ENCODE data around the gene HSD3B1.

The HSD3B1 gene

GRCh38 chr1:119506941-119507340 lies at the start of gene HSD3B1:
TSS of gene HSD3B1 (plus strand) at chr1:119507210. CDS start at chr1:119507477, 267 bp downstream.
- no peak for DNase-seq (ENCODE audit: low read depth in 2 of 2)

GRCh38 chr1:119462964-119463363 lies 44.0 kb upstream of the HSD3B1 start:
- no peak for DNase-seq (ENCODE audit: low read depth in 2 of 2)

GRCh38 chr1:119463569-119463968 lies 43.4 kb upstream of the HSD3B1 start:
- DNase-seq (ENCODE audit: low read depth in 2 of 2): no peak

GRCh38 chr1:119466445-119466844 lies 40.6 kb upstream of the HSD3B1 start:
- DNase-seq (ENCODE audit: low read depth in 2 of 2): no peak

- no peak for DNase-seq (ENCODE audit: low read depth in 2 of 2)
Measured at GRCh38 chr1:119467219-119467618, 39.8 kb upstream of the HSD3B1 start.

GRCh38 chr1:119467857-119468668 lies 38.9 kb upstream of the HSD3B1 start:
- DNase-seq (ENCODE audit: low read depth in 2 of 2): no peak

- no peak for DNase-seq (ENCODE audit: low read depth in 2 of 2)
Measured at GRCh38 chr1:119469741-119470140, 37.3 kb upstream of the HSD3B1 start.

- DNase-seq (ENCODE audit: low read depth in 2 of 2): no peak
Measured at GRCh38 chr1:119470377-119470776, 36.6 kb upstream of the HSD3B1 start.

- DNase-seq (ENCODE audit: low read depth in 2 of 2): no peak
Measured at GRCh38 chr1:119470958-119471357, 36.1 kb upstream of the HSD3B1 start.

- DNase-seq (ENCODE audit: low read depth in 2 of 2): no peak
Measured at GRCh38 chr1:119471566-119471965, 35.4 kb upstream of the HSD3B1 start.

GRCh38 chr1:119472080-119472818 lies 34.8 kb upstream of the HSD3B1 start:
- DNase-seq (ENCODE audit: low read depth in 2 of 2): no peak

GRCh38 chr1:119472819-119473175 lies 34.2 kb upstream of the HSD3B1 start:
- no peak for DNase-seq (ENCODE audit: low read depth in 2 of 2)

- no peak for DNase-seq (ENCODE audit: low read depth in 2 of 2)
Measured at GRCh38 chr1:119475866-119476439, 31.1 kb upstream of the HSD3B1 start.

- DNase-seq (ENCODE audit: low read depth in 2 of 2): no peak
Measured at GRCh38 chr1:119477710-119478109, 29.3 kb upstream of the HSD3B1 start.

- DNase-seq (ENCODE audit: low read depth in 2 of 2): no peak
Measured at GRCh38 chr1:119480175-119480574, 26.8 kb upstream of the HSD3B1 start.

GRCh38 chr1:119481951-119482350 lies 25.1 kb upstream of the HSD3B1 start:
- no peak for DNase-seq (ENCODE audit: low read depth in 2 of 2)

- DNase-seq (ENCODE audit: low read depth in 2 of 2): no peak
Measured at GRCh38 chr1:119482517-119483425, 24.2 kb upstream of the HSD3B1 start.

- DNase-seq (ENCODE audit: low read depth in 2 of 2): no peak
Measured at GRCh38 chr1:119483441-119484200, 23.4 kb upstream of the HSD3B1 start.

- no peak for DNase-seq (ENCODE audit: low read depth in 2 of 2)
Measured at GRCh38 chr1:119485201-119485600, 21.8 kb upstream of the HSD3B1 start.

- no peak for DNase-seq (ENCODE audit: low read depth in 2 of 2)
Measured at GRCh38 chr1:119488216-119488615, 18.8 kb upstream of the HSD3B1 start.

GRCh38 chr1:119489201-119489600 lies 17.8 kb upstream of the HSD3B1 start:
- DNase-seq (ENCODE audit: low read depth in 2 of 2): no peak

All from stimulated activated CD8-positive, alpha-beta memory T cell treated with anti-CD3 and anti-CD28 coated beads, Interleukin-7, amount 100 ng/mL, for 4 hours (primary cell).